Measurements from ENCODE around the gene PDE8B.

DNA sequence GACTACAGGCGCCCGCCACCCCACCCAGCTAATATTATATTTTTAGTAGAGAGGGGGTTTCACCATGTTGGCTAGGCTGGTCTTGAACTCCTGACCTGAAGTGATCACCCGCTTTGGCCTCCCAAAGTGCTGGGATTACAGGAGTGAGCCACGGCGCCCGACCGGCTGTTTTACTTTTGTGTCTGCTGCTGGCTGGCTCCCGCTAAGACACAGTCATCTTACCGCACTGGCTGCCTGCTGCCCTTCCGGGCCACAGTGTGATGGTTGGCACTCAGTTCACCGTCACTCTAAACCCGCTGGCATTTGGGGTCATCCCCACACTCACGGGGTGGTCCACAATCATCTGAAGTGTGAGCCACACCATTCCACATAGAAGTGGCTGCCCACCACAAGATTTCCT, 188.0 kb downstream of the PDE8B start:
- TF ChIP-seq, protein P1, sequence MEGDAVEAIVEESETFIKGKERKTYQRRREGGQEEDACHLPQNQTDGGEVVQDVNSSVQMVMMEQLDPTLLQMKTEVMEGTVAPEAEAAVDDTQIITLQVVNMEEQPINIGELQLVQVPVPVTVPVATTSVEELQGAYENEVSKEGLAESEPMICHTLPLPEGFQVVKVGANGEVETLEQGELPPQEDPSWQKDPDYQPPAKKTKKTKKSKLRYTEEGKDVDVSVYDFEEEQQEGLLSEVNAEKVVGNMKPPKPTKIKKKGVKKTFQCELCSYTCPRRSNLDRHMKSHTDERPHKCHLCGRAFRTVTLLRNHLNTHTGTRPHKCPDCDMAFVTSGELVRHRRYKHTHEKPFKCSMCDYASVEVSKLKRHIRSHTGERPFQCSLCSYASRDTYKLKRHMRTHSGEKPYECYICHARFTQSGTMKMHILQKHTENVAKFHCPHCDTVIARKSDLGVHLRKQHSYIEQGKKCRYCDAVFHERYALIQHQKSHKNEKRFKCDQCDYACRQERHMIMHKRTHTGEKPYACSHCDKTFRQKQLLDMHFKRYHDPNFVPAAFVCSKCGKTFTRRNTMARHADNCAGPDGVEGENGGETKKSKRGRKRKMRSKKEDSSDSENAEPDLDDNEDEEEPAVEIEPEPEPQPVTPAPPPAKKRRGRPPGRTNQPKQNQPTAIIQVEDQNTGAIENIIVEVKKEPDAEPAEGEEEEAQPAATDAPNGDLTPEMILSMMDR (IDR thresholded peaks at IDR 0.05; ENCODE audit: low read depth, low read length, missing input control): no peak
- TF ChIP-seq ZBTB33 (IDR thresholded peaks at IDR 0.05): no peak
- no peak for TF ChIP-seq RAD21 (IDR thresholded peaks at IDR 0.05)
- no peak for TF ChIP-seq JUND (IDR thresholded peaks at IDR 0.05)
- no peak for TF ChIP-seq ATF3 (IDR thresholded peaks at IDR 0.05)
- no peak for TF ChIP-seq SP1 (IDR thresholded peaks at IDR 0.05)
- TF ChIP-seq TAF1 (conservative IDR thresholded peaks at IDR 0.05): no peak
- TF ChIP-seq, protein P2, sequence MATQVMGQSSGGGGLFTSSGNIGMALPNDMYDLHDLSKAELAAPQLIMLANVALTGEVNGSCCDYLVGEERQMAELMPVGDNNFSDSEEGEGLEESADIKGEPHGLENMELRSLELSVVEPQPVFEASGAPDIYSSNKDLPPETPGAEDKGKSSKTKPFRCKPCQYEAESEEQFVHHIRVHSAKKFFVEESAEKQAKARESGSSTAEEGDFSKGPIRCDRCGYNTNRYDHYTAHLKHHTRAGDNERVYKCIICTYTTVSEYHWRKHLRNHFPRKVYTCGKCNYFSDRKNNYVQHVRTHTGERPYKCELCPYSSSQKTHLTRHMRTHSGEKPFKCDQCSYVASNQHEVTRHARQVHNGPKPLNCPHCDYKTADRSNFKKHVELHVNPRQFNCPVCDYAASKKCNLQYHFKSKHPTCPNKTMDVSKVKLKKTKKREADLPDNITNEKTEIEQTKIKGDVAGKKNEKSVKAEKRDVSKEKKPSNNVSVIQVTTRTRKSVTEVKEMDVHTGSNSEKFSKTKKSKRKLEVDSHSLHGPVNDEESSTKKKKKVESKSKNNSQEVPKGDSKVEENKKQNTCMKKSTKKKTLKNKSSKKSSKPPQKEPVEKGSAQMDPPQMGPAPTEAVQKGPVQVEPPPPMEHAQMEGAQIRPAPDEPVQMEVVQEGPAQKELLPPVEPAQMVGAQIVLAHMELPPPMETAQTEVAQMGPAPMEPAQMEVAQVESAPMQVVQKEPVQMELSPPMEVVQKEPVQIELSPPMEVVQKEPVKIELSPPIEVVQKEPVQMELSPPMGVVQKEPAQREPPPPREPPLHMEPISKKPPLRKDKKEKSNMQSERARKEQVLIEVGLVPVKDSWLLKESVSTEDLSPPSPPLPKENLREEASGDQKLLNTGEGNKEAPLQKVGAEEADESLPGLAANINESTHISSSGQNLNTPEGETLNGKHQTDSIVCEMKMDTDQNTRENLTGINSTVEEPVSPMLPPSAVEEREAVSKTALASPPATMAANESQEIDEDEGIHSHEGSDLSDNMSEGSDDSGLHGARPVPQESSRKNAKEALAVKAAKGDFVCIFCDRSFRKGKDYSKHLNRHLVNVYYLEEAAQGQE (IDR thresholded peaks at IDR 0.05): no peak
- no peak for TF ChIP-seq EGR1 (IDR thresholded peaks at IDR 0.05; ENCODE audit: low read depth in 2 of 2)
- TF ChIP-seq, protein P3, sequence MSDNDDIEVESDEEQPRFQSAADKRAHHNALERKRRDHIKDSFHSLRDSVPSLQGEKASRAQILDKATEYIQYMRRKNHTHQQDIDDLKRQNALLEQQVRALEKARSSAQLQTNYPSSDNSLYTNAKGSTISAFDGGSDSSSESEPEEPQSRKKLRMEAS (IDR thresholded peaks at IDR 0.05): no peak
- TF ChIP-seq RXRA (IDR thresholded peaks at IDR 0.05): no peak
- no peak for TF ChIP-seq FOXA1 (IDR thresholded peaks at IDR 0.05)
- TF ChIP-seq YY1 (IDR thresholded peaks at IDR 0.05): no peak
